HG02852 (cell line): ENCODE measurements around the gene GPR15LG.

Experiments
- ATAC-seq: cut with Tn5 transposase; IDR thresholded peaks from one replicate; pipeline ENCODE4 v1.9.1; 2021; ENCODE audit warnings: mild to moderate bottlenecking, moderate library complexity; ENCODE audit not compliant: unreplicated experiment

GPR15LG gene

GRCh38 chr10:84193327-84193726 lies 19.7 kb downstream of the GPR15LG start:
- ATAC-seq = no peak

- peak; percentile 10 for ATAC-seq
Measured at GRCh38 chr10:84193846-84194423, 20.3 kb downstream of the GPR15LG start.

GRCh38 chr10:84194424-84195043 lies 20.9 kb downstream of the GPR15LG start, which contains the start of gene CDHR1:
TSS of gene CDHR1 (plus strand) at chr10:84194537. CDS start at chr10:84194761, 224 bp downstream.
- ATAC-seq = peak; percentile 69

- no peak for ATAC-seq
Measured at GRCh38 chr10:84195044-84195830, 21.6 kb downstream of the GPR15LG start.

- ATAC-seq = no peak
Measured at GRCh38 chr10:84196083-84196482, 22.5 kb downstream of the GPR15LG start.

GRCh38 chr10:84196941-84197340 lies 23.3 kb downstream of the GPR15LG start:
- ATAC-seq = no peak

GRCh38 chr10:84197643-84198042 lies 24.0 kb downstream of the GPR15LG start:
- no peak for ATAC-seq

- ATAC-seq = no peak
Measured at GRCh38 chr10:84198206-84198915, 24.8 kb downstream of the GPR15LG start.

GRCh38 chr10:84200537-84201243 lies 27.1 kb downstream of the GPR15LG start:
- no peak for ATAC-seq

- no peak for ATAC-seq
Measured at GRCh38 chr10:84201244-84201606, 27.6 kb downstream of the GPR15LG start.

GRCh38 chr10:84201682-84202081 lies 28.1 kb downstream of the GPR15LG start:
- ATAC-seq = no peak

- no peak for ATAC-seq
Measured at GRCh38 chr10:84202349-84202748, 28.7 kb downstream of the GPR15LG start.

- no peak for ATAC-seq
Measured at GRCh38 chr10:84204122-84204521, 30.5 kb downstream of the GPR15LG start.

- ATAC-seq = no peak
Measured at GRCh38 chr10:84204610-84205009, 31.0 kb downstream of the GPR15LG start.

- ATAC-seq = peak; percentile 82
Measured at GRCh38 chr10:84205049-84205852, 31.6 kb downstream of the GPR15LG start.

- no peak for ATAC-seq
Measured at GRCh38 chr10:84205853-84206525, 32.4 kb downstream of the GPR15LG start.

- no peak for ATAC-seq
Measured at GRCh38 chr10:84208023-84208422, 34.4 kb downstream of the GPR15LG start.

GRCh38 chr10:84211566-84211965 lies 38.0 kb downstream of the GPR15LG start:
- ATAC-seq = no peak

GRCh38 chr10:84212014-84212413 lies 38.4 kb downstream of the GPR15LG start:
- no peak for ATAC-seq
